ENCODE results near the gene CYP4Z1. TPM values are rescaled to one million over a fixed set of nuclear protein-coding genes. Genes with fewer than 3 reads are reported as not detected.
"Not testable (repeated sequence)": the region's sequence is repeated elsewhere in the genome, so short reads cannot be mapped to it uniquely, and the experiment has no call there.

The CYP4Z1 gene
- total and polyA plus RNA-seq, 8 donors, result 0.80 to 8.9 (median 5.5) TPM; not detected in 5

DNA sequence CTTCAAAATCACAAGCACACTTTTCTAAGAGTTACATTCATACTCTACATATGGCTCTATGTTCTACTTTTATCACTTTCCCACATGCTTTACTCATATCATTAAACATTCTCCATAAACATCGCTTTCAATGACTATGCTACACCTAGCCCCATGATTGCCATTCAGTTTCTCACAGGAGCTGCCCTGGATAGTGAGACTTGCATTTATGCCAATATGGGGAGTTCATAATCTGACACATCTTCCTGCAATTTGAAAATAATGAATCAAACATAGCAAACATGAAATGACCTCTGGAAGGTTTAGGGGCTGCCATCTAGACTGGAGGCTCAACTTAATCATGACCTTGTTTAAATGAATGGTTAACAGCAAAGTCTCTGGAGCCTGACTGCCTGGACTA, 61.2 kb downstream of the CYP4Z1 start:
- H3K27me3 ChIP-seq, result no peaks in the 10 kb centered on the region
- 85 to 94% (median 91%) methylated on average over 1 of the region's 1 CpG for WGBS, 5 donors
- DNase-seq, result no peak
- H3K27ac ChIP-seq, result no peak overlapping the region
- TF ChIP-seq POLR2A (IDR thresholded peaks at IDR 0.05), result no peak
- TF ChIP-seq, protein P1, sequence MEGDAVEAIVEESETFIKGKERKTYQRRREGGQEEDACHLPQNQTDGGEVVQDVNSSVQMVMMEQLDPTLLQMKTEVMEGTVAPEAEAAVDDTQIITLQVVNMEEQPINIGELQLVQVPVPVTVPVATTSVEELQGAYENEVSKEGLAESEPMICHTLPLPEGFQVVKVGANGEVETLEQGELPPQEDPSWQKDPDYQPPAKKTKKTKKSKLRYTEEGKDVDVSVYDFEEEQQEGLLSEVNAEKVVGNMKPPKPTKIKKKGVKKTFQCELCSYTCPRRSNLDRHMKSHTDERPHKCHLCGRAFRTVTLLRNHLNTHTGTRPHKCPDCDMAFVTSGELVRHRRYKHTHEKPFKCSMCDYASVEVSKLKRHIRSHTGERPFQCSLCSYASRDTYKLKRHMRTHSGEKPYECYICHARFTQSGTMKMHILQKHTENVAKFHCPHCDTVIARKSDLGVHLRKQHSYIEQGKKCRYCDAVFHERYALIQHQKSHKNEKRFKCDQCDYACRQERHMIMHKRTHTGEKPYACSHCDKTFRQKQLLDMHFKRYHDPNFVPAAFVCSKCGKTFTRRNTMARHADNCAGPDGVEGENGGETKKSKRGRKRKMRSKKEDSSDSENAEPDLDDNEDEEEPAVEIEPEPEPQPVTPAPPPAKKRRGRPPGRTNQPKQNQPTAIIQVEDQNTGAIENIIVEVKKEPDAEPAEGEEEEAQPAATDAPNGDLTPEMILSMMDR (IDR thresholded peaks at IDR 0.05), result no peak
- no peak for TF ChIP-seq EP300 (IDR thresholded peaks at IDR 0.05)
- TF ChIP-seq POLR2AphosphoS5 (IDR thresholded peaks at IDR 0.05), result no peak
- no peak overlapping the region for H3K4me3 ChIP-seq
- H3K4me1 ChIP-seq, result no peaks in the 10 kb centered on the region
- H3K36me3 ChIP-seq, result no peaks in the 10 kb centered on the region
- H3K9me3 ChIP-seq, result no peaks in the 10 kb centered on the region
- intact Hi-C loops (cut with DNase I; ENCODE audit: low total_unique reads), result no loop called here

DNA sequence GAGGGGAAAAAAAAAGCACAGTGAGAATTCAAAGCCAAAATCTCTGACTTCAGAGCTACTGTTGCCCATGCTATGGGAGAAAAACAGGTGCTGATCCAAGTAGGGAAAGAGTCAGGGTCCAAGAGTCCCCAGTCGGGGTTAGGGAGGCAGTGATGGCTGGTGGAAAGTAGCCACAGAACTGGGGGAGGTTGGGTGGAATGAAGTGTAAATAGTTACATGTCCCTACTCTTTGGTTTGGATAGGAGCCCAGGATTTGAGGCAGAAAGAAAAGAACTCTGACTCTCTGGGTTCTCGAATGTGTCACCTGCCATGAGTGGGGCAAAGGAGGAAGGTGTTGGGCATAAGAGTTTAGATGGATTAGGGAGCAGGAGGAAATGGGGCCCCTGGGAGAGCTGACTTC, 61.8 kb downstream of the CYP4Z1 start:
- H3K36me3 ChIP-seq; H3K27ac ChIP-seq; H3K4me3 ChIP-seq; DNase-seq; H3K27me3 ChIP-seq; intact Hi-C loops (cut with DNase I; ENCODE audit: low total_unique reads); H3K4me1 ChIP-seq; H3K9me3 ChIP-seq: not testable (repeated sequence)
- WGBS, 5 donors, result 22 to 47% (median 31%) methylated on average over 2 of the region's 2 CpGs

DNA sequence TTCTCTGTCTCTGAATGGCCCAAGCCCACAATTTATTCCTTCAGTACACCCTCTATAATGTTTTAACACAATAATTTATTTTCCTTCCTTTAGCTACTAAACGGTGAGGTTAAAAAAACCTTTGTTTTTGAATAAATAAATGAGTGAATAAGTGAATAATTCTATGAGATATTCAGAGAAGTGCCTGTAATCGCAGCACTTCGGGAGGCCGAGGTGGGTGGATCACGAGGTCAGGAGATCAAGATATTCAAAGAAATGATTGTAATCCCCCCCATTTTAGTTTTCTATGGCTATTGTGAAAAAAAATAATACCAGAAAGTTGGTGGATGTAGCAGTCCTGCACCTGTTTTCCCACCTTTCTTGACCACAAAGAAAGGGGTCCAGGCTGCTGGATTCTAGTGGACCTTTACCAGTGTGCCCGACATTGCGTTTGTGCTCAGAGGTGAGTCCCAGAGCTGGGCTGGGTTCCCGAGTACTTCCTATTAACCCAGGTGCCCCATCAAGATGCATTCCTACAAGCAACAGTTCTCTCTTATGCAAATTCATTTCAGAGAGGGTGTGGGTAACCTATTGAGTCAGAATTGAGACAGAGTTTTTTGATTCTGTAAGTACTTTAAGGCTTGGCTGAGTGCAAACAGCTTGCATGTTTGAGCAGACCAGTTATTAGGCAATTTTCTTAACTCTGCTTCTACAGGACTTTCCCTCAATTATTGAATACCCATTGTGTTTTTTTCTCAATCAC, 62.6 kb downstream of the CYP4Z1 start:
- H3K27ac ChIP-seq; H3K27me3 ChIP-seq; intact Hi-C loops (cut with DNase I; ENCODE audit: low total_unique reads); DNase-seq; H3K36me3 ChIP-seq; H3K4me3 ChIP-seq; H3K4me1 ChIP-seq; H3K9me3 ChIP-seq: not testable (repeated sequence)
- 74 to 81% (median 78%) methylated on average over 8 of the region's 8 CpGs for WGBS, 5 donors

DNA sequence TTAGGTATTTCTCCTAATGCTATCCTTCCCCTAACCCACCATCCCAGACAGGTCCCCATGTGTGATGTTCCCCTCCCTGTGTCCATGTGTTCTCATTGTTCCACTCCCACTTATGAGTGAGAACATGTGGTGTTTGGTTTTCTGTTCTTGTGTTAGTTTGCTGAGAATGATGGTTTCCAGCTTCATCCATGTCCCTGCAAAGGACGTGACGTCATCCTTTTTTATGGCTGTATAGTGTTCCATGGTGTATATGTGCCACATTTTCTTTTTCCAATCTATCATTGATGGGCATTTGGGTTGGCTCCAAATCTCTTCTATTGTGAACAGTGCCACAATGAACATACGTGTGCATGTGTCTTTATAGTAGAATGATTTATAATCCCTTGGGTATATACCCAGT, 65.6 kb downstream of the CYP4Z1 start:
- H3K36me3 ChIP-seq; DNase-seq; H3K27me3 ChIP-seq; intact Hi-C loops (cut with DNase I; ENCODE audit: low total_unique reads); H3K4me1 ChIP-seq; H3K27ac ChIP-seq; H3K9me3 ChIP-seq; H3K4me3 ChIP-seq: not testable (repeated sequence)
- WGBS, 5 donors, result 93 to 97% (median 94%) methylated on average over 3 of the region's 3 CpGs

DNA sequence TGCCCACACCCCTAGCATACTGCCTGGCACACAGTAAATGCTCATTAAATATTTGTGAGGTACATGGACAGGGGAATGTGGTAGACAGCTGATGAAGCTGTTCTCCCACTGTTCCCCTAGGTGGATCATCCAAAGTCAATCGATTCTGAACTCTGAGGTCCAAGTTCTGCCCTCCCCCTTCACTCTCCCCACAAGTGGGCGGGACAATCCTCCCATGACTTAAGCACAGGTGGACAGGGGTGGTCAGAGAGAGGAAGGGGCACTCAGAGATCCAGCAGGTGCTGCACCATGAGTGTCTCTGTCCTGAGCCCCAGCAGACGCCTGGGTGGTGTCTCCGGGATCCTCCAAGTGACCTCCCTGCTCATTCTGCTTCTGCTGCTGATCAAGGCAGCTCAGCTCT, 70.2 kb downstream of the CYP4Z1 start, which contains the start of gene CYP4A22:
TSS of gene CYP4A22 (plus strand) at position 244 of the 400 bp plus-strand sequence. CDS start at position 289, 45 bp downstream.
- no peak for DNase-seq
- WGBS, 5 donors, result 79 to 89% (median 80%) methylated on average over 4 of the region's 4 CpGs
- Histone ChIP-seq H3K27me3 (peaks cover 0 to 13% (median 0%) of the 10 kb centered on the region in 3 donors), H3K27ac (no peak within 1 kb of the TSS), H3K36me3 (no peaks in the 10 kb centered on the region), H3K4me1 (no peaks in the 10 kb centered on the region), H3K9me3 (peaks cover 0 to 6% (median 0%) of the 10 kb centered on the region in 4 donors), H3K4me3 (no peak within 1 kb of the TSS)
- intact Hi-C loops (cut with DNase I; ENCODE audit: low total_unique reads), result no loop called here
- TF ChIP-seq POLR2A (IDR thresholded peaks at IDR 0.05) (no peak), POLR2AphosphoS5 (IDR thresholded peaks at IDR 0.05) (no peak), EP300 (IDR thresholded peaks at IDR 0.05) (no peak)
- TF ChIP-seq, protein P1 (IDR thresholded peaks at IDR 0.05), result no peak

DNA sequence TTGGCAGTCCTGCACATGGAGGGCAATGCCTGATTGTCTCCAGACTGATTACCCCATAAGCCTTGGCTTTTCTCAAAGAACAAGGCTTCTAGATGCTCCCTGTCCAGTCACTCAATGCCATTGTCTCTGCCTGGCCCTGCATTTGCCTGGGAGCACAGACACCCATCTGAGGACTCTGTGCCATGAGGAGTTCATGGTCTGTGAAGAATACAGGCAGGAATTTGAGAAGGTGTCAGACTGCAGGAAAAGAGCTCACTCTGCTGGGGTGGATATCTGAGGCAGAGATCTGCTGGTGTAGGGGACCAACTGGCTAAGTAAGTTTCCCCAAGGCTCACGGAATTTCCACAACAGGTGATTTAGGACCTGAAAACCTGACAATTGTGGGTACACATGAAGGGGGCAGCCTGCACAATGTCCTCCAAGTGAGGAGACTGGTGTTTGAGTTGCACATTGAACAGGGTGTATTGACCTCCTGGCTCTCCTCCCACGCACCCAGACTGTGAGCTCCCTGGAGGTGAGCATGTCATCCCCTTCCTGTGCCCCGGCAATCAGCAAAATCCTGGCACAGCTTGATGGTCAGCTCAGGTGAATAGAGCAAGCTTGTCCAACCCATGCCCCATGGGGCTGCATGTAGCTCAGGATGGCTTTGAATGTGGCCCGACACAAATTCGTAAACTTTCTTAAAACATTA, 71.0 kb downstream of the CYP4Z1 start:
- Histone ChIP-seq H3K27ac (no peak overlapping the region), H3K36me3 (no peaks in the 10 kb centered on the region), H3K4me3 (no peak overlapping the region), H3K9me3 (peaks cover 0 to 6% (median 0%) of the 10 kb centered on the region in 4 donors), H3K4me1 (no peaks in the 10 kb centered on the region), H3K27me3 (peaks cover 0 to 13% (median 0%) of the 10 kb centered on the region in 3 donors)
- intact Hi-C loops (cut with DNase I; ENCODE audit: low total_unique reads), result no loop called here
- no peak for DNase-seq
- WGBS, 5 donors, result 81 to 93% (median 87%) methylated on average over 4 to 5 of the region's 5 CpGs
- TF ChIP-seq, protein P1 (IDR thresholded peaks at IDR 0.05), result no peak
- no peak for TF ChIP-seq POLR2A (IDR thresholded peaks at IDR 0.05)
- TF ChIP-seq POLR2AphosphoS5 (IDR thresholded peaks at IDR 0.05), result no peak
- TF ChIP-seq EP300 (IDR thresholded peaks at IDR 0.05), result no peak

DNA sequence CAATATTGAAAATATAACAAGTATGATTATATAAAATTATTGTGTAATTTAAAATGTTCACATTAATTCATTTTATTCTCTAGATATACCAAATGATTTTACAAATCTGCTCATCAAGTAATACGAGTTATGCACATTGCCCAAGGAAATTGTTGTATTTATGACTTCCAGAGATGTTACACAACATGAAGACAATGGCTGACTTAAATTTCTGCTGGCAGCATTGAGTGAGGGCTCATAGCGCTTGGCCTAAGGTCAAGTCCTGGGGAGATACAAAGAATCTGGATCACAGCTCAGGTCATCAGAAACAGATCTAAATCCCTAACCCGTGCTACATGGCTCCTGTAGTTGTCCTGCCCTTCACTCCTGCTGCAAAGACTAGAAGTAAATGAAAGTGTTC, 73.3 kb downstream of the CYP4Z1 start:
- intact Hi-C loops (cut with DNase I; ENCODE audit: low total_unique reads), result not testable (repeated sequence)

DNA sequence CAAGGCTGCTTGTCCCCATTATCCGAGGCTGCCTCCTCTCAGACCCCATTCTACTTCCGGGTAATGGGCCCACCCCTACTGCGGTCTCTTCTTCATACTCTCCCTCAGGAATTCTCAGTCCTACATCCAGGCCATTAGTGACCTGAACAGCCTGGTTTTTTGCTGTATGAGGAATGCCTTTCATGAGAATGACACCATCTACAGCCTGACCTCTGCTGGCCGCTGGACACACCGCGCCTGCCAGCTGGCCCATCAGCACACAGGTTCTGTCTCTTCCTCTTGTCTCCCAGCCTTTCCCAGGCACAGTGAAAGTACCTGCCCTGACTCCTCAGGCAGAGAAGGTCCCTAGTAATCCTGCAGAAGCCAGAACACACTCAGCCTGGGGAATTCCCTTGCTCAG, 76.6 kb downstream of the CYP4Z1 start:
- WGBS, 5 donors, result 50 to 65% (median 57%) methylated on average over 5 to 6 of the region's 6 CpGs
- intact Hi-C loops (cut with DNase I; ENCODE audit: low total_unique reads); H3K27ac ChIP-seq: not testable (repeated sequence)

More for the DNA sequence above, 73.3 kb downstream of the CYP4Z1 start:
- not testable (repeated sequence) for H3K36me3 ChIP-seq, DNase-seq, H3K9me3 ChIP-seq, H3K4me3 ChIP-seq, H3K27ac ChIP-seq, H3K4me1 ChIP-seq
- 70 to 78% (median 75%) methylated on average over 3 of the region's 3 CpGs for WGBS, 5 donors
- H3K27me3 ChIP-seq, result peaks cover 0 to 13% (median 0%) of the 10 kb centered on the region in 3 donors

More for the DNA sequence above, 76.6 kb downstream of the CYP4Z1 start:
- not testable (repeated sequence) for H3K36me3 ChIP-seq, H3K27me3 ChIP-seq, H3K9me3 ChIP-seq, H3K4me1 ChIP-seq, H3K4me3 ChIP-seq, DNase-seq

All from stomach (tissue), 9 donors.